NCI-H1105 (cell line): Measurements from ENCODE around the gene NAT16.
"Not testable (repeated sequence)": the region's sequence is repeated elsewhere in the genome, so short reads cannot be mapped to it uniquely, and the experiment has no call there.

Experiments
- DNase-seq: peaks from one replicate; lab custom pipeline; 2025; lab: John Stamatoyannopoulos, UW

Gene NAT16

DNA sequence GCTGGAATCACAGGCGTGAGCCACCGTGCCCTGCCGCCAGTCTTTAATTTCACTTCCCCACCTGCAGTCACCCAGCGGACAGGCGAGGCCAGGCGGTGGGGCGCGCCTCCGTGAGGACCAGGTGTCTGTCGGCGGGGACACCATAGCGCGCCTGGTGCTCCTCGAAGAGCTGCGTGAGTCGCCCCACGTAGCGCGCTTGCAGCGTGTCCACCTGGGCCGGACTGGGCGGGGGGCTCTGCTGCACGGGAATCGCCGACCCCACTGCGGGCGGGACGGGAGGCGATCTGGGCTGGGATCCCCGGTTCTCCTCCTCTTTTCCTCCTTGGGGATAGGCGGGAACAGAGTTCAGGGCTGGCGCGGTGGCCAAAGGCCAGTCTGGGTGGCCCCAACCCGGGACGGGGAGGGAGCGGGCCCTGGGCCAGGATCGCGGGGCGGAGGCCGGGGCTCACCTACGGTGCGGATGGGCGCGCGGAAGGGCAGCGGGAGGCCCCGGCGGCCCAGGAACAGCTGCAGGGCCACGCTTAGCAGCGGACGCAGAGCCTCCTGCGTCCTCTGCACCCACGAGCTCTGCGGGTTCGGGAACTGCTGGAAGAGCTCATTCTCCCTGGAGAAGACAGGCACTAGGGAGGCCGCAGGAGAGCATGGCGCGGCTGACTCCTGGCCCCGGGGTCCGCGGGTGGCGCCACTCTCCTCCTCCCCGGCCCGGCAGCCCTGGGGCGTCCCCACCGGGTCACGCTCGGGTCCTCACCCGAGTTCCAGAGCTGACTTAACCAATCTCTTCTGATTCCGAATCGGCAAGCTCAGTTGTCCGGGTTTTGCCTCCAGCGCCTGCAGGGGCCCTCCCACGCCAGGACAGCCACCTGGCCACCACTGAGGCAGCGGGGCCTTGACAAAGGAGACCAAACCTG is 21.9 kb upstream of the NAT16 start:
- no peak for DNase-seq

- no peak for DNase-seq
Measured at GRCh38 chr7:101200862-101201599, 20.9 kb upstream of the NAT16 start, which contains the start of gene MOGAT3. MOGAT3 (minus strand) TSS chr7:101201036; CDS start chr7:101200854, 182 bp downstream.

- no peak for DNase-seq
Measured at GRCh38 chr7:101200504-101200861, 20.4 kb upstream of the NAT16 start.

- DNase-seq = not testable (repeated sequence)
Measured at GRCh38 chr7:101199522-101199921, 19.4 kb upstream of the NAT16 start.

GRCh38 chr7:101198476-101198875 is 18.4 kb upstream of the NAT16 start:
- no peak for DNase-seq

DNA sequence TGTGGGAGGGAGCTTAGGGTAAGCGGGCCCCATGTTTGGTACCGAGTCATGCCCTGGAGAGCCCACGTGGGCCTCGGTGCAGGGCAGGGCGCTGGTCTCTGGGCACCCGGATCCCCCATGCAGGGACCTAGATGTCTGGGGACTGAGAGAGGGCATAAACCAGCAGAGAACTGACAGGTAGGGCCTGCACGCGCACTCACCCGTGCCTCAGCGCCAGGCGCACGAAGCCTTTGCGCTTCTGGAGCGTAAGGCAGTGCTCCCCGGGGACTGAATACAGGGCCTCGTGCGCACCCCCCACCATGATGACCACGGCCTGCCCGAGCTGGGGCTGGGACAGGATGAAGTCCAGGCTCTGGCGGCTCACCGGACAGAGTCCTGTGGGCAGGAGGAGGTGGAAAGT is 17.9 kb upstream of the NAT16 start:
- DNase-seq = no peak

GRCh38 chr7:101195884-101196283 is 15.8 kb upstream of the NAT16 start:
- DNase-seq = no peak

- no peak for DNase-seq
Measured at GRCh38 chr7:101189109-101189508, 9.0 kb upstream of the NAT16 start.

- no peak for DNase-seq
Measured at GRCh38 chr7:101186844-101187428, 6.8 kb upstream of the NAT16 start.

GRCh38 chr7:101186194-101186593 is 6.1 kb upstream of the NAT16 start:
- no peak for DNase-seq

GRCh38 chr7:101185258-101185839 is 5.3 kb upstream of the NAT16 start:
- no peak for DNase-seq

- no peak for DNase-seq
Measured at GRCh38 chr7:101179713-101180112, 380 bp downstream of the NAT16 start.

DNA sequence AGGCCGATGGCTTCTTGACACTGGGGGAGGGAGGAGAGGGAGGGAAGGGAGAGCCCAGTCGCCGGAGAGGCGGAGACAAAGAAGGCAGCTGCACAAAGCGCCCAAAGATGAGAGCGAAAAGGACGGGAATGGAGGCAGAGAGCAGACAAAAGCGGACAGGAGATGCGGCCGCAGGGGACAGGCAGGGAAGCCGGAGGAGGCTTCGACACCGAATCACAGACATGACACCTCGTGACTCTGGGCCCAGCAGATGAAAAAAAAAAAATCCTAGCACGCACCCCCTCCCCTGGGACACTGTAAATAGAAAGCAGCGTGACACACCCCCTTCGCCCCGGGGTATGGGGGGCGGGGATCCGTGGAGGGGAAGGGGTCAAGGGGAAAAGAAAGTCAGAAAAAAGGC is 976 bp downstream of the NAT16 start:
- peak; percentile 37 for DNase-seq

DNA sequence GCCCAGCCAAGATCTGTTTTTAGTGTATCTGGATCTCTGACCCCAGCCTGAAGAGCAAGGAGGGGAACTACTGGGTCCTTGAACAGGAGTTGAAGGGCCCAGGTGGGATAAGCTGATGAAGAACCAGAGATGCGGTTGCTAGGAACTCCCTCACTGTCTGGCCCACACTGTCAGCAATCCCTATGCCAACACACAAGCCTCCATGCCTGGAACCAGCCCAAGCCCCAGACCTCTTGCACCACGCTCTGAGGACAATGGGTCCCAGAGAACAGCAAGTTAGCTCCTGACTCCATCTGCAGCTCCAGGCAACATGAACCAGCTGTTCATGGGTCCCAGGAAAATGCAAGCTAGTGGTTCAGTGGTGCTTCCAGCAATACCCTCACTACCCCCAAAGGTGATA is 2.4 kb downstream of the NAT16 start:
- no peak for DNase-seq

- no peak for DNase-seq
Measured at GRCh38 chr7:101175664-101176063, 4.4 kb downstream of the NAT16 start.

DNA sequence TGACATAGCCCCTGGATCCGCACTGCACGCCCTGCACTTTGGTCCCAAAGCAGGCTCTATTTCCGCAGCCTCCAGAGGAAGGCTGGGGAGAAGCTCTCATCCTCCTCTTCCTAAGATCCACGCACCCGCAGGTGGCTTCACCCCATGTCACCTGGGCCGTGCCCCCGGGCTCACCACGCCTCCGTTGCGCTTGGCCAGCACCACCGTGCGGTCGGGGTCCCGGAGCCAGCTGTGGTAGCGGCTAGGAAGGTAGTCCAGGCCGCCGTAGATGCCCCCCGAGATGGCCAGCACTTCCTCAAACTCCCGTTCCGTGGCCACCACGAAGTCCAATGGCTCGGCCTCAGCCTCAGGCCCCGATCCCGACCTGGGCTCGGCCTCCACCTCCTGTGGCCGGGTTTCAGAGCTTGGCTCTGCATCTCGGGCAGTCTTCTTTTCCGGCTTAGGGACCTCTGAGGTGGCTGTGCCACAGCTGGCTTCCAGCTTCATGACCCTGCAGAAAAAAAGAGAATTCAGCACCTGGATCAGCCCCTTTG is 5.7 kb downstream of the NAT16 start:
- no peak for DNase-seq

- DNase-seq = peak; percentile 37
Measured at GRCh38 chr7:101173752-101174244, 6.3 kb downstream of the NAT16 start.

- DNase-seq = peak; percentile 84
Measured at GRCh38 chr7:101172854-101173751, 7.0 kb downstream of the NAT16 start.

DNA sequence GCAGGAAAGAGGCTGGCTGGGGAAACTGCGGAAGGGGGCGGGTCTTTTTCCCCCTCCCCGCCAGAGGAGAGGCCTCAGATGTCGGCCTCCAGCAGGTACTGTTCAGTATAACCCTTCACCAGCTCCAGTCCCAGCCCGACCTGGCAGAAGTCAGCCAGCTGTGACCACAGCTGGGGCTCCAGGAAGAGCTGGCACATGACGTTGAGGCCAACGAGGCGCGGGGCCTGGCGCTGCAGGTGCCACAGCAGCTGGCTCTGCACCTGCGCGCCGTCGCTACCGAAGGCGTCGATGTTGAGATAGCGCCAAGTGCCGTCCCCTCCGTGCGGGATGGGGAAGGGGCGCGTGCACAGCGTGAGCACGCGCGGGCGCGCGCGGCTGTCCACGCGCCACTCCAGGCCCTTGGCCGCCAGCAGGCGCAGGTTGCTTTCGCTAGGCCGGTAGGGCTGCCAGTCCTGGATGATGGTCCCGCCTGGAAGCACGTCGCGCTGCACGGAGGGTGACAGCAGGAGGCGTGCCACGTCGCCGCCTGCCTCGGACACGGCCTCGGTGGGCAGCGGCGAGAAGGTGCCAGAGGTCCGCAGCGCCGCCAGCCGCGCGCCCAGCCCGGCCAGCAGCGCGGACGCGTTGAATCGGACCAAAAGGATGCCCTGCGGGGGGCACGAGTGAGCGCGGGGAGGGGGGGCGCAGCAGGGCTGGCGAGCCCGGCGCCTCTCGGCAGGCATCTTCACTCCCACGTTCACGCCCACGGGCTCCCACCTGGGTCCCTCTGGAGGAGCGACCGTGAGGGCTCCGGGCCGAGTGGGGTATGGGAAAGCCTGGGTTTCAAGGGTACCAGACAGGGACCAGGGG is 7.9 kb downstream of the NAT16 start:
- peak; percentile 80 for DNase-seq

- no peak for DNase-seq
Measured at GRCh38 chr7:101171442-101171837, 8.7 kb downstream of the NAT16 start.
